BJ (cell line): Measurements from ENCODE around the gene LMBR1L. TPM values are rescaled to one million over a fixed set of nuclear protein-coding genes. Genes with fewer than 3 reads are reported as not detected.

ENCODE experiments used
- CTCF ChIA-PET: fragments of 350-600 bp; formaldehyde crosslinking; extraction: SDS; loops from one replicate; lab custom pipeline; 2021; ENCODE audit warnings: antibody characterized with exemption, inconsistent platforms; lab: Yijun Ruan, JAX
- POLR2A ChIA-PET: fragments of 300-600 bp; sonication (Branson Sonifier 250); formaldehyde crosslinking; extraction: SDS; loops from one replicate; lab custom pipeline; 2021; ENCODE audit warnings: antibody characterized with exemption; lab: Charles Lee
- DNase-seq: peaks from one replicate; pipeline ENCODE4 v3.0.0-alpha.2; 2011; ENCODE audit warnings: low read depth
- H3K27me3 ChIP-seq: 2 replicates; pipeline ENCODE4 v1.6.0; 2011; ENCODE audit warnings: low read length; ENCODE audit not compliant: control insufficient read depth, insufficient read depth
- H3K36me3 ChIP-seq: 2 replicates; pipeline ENCODE4 v1.5.1; 2011; ENCODE audit warnings: low read length; ENCODE audit not compliant: control insufficient read depth, insufficient read depth
- H3K4me3 ChIP-seq: 2 replicates; pipeline ENCODE4 v1.5.1; 2011; ENCODE audit warnings: low read depth, mild to moderate bottlenecking, control low read depth, low read length
- polyA plus RNA-seq: library from polyadenylated mRNA; depleted of rRNA; stranded (reverse); fragments of >200 nt; gene quantifications from 2 replicates; pipeline ENCODE4 v1.2.3, GENCODE V29; 2011
- TF ChIP-seq, protein P1 (sequence below): IDR thresholded peaks from 2 replicates; pipeline ENCODE4 v1.5.1; 2011; ENCODE audit warnings: low read depth, mild to moderate bottlenecking, control low read depth, inconsistent platforms, low read length, moderate library complexity; ENCODE audit not compliant: insufficient read depth

Gene LMBR1L
- polyA plus RNA-seq, 1 experiment = 63.1 TPM

DNA sequence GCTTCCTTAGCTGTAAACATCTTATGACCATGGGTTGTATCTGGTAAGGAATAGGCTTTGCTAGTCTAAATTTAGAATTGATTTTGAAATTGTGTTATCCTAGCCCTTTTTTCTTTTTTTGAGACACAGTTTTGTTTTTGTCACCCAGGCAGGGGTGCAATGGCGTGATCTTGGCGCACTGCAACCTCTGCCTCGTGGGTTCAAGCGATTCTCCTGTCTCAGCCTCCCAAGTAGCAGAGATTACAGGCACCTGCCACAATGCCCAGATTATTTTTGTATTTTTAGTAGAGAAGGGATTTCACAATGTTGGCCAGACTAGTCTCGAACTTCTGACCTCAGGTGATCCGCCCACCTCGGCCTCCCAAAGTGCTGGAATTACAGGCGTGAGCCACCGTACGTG is 22.9 kb upstream of the LMBR1L start:
- no peak for DNase-seq
- no peaks in the 10 kb centered on the region for H3K27me3 ChIP-seq
- H3K36me3 ChIP-seq = peaks cover 10% of the 10 kb centered on the region
- no peak overlapping the region for H3K4me3 ChIP-seq
- TF ChIP-seq, protein P1, sequence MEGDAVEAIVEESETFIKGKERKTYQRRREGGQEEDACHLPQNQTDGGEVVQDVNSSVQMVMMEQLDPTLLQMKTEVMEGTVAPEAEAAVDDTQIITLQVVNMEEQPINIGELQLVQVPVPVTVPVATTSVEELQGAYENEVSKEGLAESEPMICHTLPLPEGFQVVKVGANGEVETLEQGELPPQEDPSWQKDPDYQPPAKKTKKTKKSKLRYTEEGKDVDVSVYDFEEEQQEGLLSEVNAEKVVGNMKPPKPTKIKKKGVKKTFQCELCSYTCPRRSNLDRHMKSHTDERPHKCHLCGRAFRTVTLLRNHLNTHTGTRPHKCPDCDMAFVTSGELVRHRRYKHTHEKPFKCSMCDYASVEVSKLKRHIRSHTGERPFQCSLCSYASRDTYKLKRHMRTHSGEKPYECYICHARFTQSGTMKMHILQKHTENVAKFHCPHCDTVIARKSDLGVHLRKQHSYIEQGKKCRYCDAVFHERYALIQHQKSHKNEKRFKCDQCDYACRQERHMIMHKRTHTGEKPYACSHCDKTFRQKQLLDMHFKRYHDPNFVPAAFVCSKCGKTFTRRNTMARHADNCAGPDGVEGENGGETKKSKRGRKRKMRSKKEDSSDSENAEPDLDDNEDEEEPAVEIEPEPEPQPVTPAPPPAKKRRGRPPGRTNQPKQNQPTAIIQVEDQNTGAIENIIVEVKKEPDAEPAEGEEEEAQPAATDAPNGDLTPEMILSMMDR = no peak
- ChIA-PET CTCF (interaction anchor here (0.5 to 4.6 kb wide), 4 partner anchors 42 to 570 kb away, joined by 3 to 31 read pairs (median 3); no protein-coding TSS in a partner anchor), POLR2A (no interaction called here)

- TF ChIP-seq, protein P1 = no peak
- CTCF ChIA-PET = interaction anchor here (0.5 to 4.6 kb wide), 3 partner anchors 41 to 103 kb away, joined by 3 to 31 read pairs (median 3); no protein-coding TSS in a partner anchor
- Histone ChIP-seq H3K4me3 (peak overlapping the region; percentile 23), H3K27me3 (no peaks in the 10 kb centered on the region), H3K36me3 (peaks cover 11% of the 10 kb centered on the region)
- DNase-seq = no peak
- POLR2A ChIA-PET = interaction anchor here (0.7 kb wide), 1 partner anchor 146 kb away, joined by 3 read pairs; no protein-coding TSS in a partner anchor
These were observed 22.4 kb upstream of the LMBR1L start for GRCh38 chr12:49133014-49133413.

- peak overlapping the region; percentile 39 for H3K4me3 ChIP-seq
- no peak for DNase-seq
- H3K36me3 ChIP-seq = peaks cover 19% of the 10 kb centered on the region
- ChIA-PET POLR2A (interaction anchor here (0.6 to 2.6 kb wide), 3 partner anchors 91 to 374 kb away, joined by 8 to 11 read pairs (median 9); no protein-coding TSS in a partner anchor), CTCF (interaction anchor here (1.5 to 4.6 kb wide), 9 partner anchors 23 to 137 kb away, joined by 3 to 31 read pairs (median 15); no protein-coding TSS in a partner anchor)
- TF ChIP-seq, protein P1 = no peak
- no peaks in the 10 kb centered on the region for H3K27me3 ChIP-seq
These were observed 21.3 kb upstream of the LMBR1L start for GRCh38 chr12:49131894-49132461.

- CTCF ChIA-PET = interaction anchor here (0.6 to 4.6 kb wide), 27 partner anchors 10 to 146 kb away, joined by 3 to 31 read pairs (median 4); partner anchors contain the start of genes LMBR1L and TUBA1A
- TF ChIP-seq, protein P1 = no peak
- no peak for DNase-seq
These were observed 20.6 kb upstream of the LMBR1L start, which contains the start of gene TUBA1B for GRCh38 chr12:49131051-49131893. TSS of gene TUBA1B (minus strand) at chr12:49131395. CDS start at chr12:49131300, 95 bp downstream.

More at GRCh38 chr12:49131051-49131893, 20.6 kb upstream of the LMBR1L start, which contains the start of gene TUBA1B:
- POLR2A ChIA-PET = interaction anchor here (0.5 to 2.6 kb wide), 13 partner anchors 17 to 381 kb away, joined by 3 to 24 read pairs (median 8); partner anchors contain the start of genes LMBR1L and TUBA1A
- H3K36me3 ChIP-seq = peaks cover 19% of the 10 kb centered on the region
- peak within 1 kb of the TSS; percentile 100 for H3K4me3 ChIP-seq
- no peaks in the 10 kb centered on the region for H3K27me3 ChIP-seq
